IPS DF 6.9 (cell line): ENCODE measurements around the gene CSHL1.

ENCODE experiments used
- DNase-seq: peaks from one replicate; pipeline ENCODE4 v3.0.0-alpha.2; 2013; ENCODE audit warnings: low read depth, low spot score
- H3K27ac ChIP-seq: one replicate; pipeline ENCODE4 v1.5.1; 2013; ENCODE audit warnings: low read length, control low read depth
- H3K27me3 ChIP-seq: 2 replicates; pipeline ENCODE4 v1.6.1; 2013; ENCODE audit warnings: mild to moderate bottlenecking, low read length; ENCODE audit not compliant: control insufficient read depth, insufficient read depth
- H3K36me3 ChIP-seq: 2 replicates; pipeline ENCODE4 v1.6.1; 2013; ENCODE audit warnings: low read length; ENCODE audit not compliant: control insufficient read depth, insufficient read depth
- H3K4me1 ChIP-seq: 2 replicates; pipeline ENCODE4 v1.6.1; 2013; ENCODE audit warnings: low read length; ENCODE audit not compliant: control insufficient read depth, insufficient read depth
- H3K4me3 ChIP-seq: 2 replicates; pipeline ENCODE4 v1.5.1; 2013; ENCODE audit warnings: mild to moderate bottlenecking, low read length
- H3K9me3 ChIP-seq: 2 replicates; pipeline ENCODE4 v1.6.1; 2013; ENCODE audit warnings: low read length, inconsistent platforms; ENCODE audit not compliant: control insufficient read depth, insufficient read depth
- WGBS: extraction: QIAGEN DNeasy Blood & Tissue Kit; methylation state at CpG from one replicate; pipeline ENCODE4 v1.1.7; 2013; ENCODE audit warnings: mixed read lengths, missing lambda C conversion rate; ENCODE audit not compliant: insufficient read length, insufficient coverage; 5-methylcytosine and 5-hydroxymethylcytosine counted together

The CSHL1 gene

DNA sequence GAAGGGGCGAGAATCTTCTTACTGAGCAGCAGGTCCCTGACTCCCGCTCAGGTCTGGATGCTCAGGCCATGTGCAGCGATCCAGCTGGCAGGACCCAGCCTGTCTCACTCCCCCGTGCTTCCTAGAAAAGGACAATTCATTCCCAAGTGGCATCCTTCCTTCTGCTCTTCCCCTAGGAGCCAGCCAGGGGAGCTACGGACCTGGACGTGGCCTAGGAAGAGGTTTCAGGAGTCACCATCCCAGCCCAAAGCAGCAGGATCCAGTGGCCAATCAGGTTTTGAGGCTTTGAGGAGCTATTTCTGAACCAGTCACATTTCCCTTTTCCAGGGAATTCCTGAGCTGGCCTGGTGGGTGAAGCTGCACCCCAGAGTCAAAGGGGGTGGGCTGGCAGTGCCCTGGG lies 28.8 kb upstream of the CSHL1 start:
- no CpG with 5 or more reads among the region's 6 CpGs for WGBS
- Histone ChIP-seq H3K4me1 (no peaks in the 10 kb centered on the region), H3K27me3 (no peaks in the 10 kb centered on the region), H3K36me3 (peaks cover 7% of the 10 kb centered on the region; the same call in 1 of the 2 replicates), H3K9me3 (no peaks in the 10 kb centered on the region), H3K27ac (no peak overlapping the region), H3K4me3 (no peak overlapping the region)
- DNase-seq: no peak

DNA sequence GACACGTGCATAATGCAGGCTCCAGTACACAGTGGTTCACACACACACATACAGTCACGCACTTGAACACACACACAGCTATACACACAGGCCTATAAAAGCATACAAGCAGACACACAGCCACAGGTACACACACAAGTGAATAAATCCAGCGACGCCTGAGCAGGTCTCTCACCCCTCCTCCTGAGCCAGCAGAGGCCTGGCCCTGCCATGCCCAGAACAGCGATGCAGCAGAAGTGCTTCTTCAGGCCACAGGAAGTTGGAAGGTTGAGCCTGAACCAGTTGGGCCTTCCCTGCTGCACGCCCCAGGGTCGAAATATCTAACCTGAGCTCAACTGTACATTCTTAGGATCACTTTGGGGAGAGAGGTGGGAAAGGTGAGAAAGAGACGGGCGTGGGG lies 28.3 kb upstream of the CSHL1 start:
- H3K4me3 ChIP-seq: no peak overlapping the region
- no peak overlapping the region for H3K27ac ChIP-seq
- no peak for DNase-seq
- WGBS: no CpG with 5 or more reads among the region's 9 CpGs
- H3K9me3 ChIP-seq: no peaks in the 10 kb centered on the region
- H3K36me3 ChIP-seq: peaks cover 7% of the 10 kb centered on the region; the same call in 1 of the 2 replicates
- H3K27me3 ChIP-seq: no peaks in the 10 kb centered on the region
- H3K4me1 ChIP-seq: no peaks in the 10 kb centered on the region

DNA sequence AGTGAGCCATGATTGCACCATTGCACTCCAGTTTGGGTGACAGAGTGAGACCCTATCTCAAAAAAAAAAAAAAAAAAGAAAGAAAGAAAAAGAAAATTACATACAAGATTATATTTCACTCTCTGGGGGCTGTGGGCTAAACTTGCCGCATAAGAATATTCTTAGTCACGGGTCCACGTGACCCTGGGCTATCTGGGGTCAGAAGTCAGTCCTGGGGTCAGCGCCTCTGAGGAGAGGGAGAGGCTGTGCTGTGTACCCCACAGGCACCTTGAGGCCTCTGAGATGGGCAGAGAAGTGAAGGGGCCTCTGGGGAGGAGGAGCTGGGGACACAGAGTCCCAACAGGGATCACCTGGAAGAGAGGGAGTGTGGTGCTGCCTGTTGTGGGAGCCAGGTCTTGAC lies 26.9 kb upstream of the CSHL1 start:
- Histone ChIP-seq H3K27me3 (no peaks in the 10 kb centered on the region), H3K4me3 (no peak overlapping the region), H3K4me1 (no peaks in the 10 kb centered on the region), H3K27ac (no peak overlapping the region), H3K9me3 (no peaks in the 10 kb centered on the region), H3K36me3 (peaks cover 7% of the 10 kb centered on the region; the same call in 1 of the 2 replicates)
- no peak for DNase-seq
- no CpG with 5 or more reads among the region's 4 CpGs for WGBS

DNA sequence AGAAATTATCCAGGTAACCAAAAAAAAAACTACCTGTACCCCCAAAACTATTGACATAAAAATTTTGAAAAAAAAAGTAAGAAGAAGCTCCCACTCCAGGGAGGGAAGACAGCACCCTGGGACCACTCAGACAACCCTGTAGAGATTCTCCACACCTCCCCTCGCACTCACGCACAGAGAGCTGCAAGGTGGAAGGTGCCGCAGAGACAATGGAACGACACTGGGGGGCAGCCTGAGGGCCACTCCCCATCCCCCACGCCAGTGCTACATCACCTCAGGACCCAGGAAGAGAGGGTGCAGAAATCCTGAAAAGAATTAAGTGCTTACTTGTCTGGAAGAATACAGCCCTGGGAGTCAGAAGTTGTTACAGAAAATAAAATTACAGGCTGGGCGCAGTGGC lies 26.3 kb upstream of the CSHL1 start:
- Histone ChIP-seq H3K4me1 (no peaks in the 10 kb centered on the region), H3K27me3 (no peaks in the 10 kb centered on the region), H3K4me3 (no peak overlapping the region), H3K9me3 (no peaks in the 10 kb centered on the region), H3K36me3 (peaks cover under 1% of the 10 kb centered on the region; the same call in 1 of the 2 replicates), H3K27ac (no peak overlapping the region)
- WGBS: no CpG with 5 or more reads among the region's 6 CpGs
- DNase-seq: no peak

DNA sequence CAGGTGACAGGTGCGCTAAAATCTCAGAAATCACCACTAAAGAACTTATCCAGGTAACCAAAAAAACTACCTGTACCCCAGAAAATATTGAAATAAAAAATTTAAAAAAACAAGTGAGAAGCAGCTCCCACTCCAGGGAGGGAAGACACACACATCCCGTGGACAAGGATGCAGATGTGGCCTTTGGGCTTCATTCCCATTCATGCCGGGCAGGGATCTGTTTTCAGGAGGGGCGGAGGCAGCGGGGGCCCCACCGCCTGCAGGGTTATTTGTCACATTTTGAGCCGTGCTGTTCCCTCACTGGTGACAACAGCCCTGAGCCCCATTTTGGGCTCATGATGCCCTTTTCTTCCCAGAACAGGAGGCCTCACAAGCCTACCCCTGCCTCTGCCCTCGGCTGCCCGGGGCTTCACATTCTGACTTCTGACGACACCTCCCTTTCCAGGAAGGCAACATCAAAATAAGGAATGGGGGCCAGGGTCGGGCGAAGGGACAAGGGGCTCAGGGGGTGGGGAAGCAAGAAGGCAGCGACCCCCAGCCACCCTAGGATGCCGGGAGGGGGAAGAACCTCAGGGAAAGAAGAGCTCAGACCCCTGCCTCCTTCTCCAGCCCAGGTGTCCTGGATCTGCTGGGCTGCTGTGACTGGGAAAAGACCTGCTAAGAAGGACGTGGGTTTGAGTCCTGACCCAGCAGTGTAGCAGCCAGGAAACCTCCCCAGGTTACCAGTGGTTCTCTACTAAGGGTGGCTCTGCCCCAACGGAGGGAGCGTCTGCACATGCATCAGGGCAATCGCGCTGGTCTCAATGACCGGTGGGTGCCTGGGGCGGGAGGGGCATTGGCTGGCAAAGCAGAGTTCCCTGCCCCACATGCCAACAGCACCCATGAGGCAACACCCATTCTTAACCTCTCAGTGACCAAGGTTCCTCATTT lies 23.4 kb upstream of the CSHL1 start:
- Histone ChIP-seq H3K4me3 (no peak overlapping the region), H3K36me3 (no peaks in the 10 kb centered on the region), H3K27ac (no peak overlapping the region), H3K27me3 (no peaks in the 10 kb centered on the region), H3K4me1 (peaks cover 6% of the 10 kb centered on the region; the same call in 1 of the 2 replicates), H3K9me3 (no peaks in the 10 kb centered on the region)
- WGBS: no CpG with 5 or more reads among the region's 21 CpGs
- DNase-seq: no peak

DNA sequence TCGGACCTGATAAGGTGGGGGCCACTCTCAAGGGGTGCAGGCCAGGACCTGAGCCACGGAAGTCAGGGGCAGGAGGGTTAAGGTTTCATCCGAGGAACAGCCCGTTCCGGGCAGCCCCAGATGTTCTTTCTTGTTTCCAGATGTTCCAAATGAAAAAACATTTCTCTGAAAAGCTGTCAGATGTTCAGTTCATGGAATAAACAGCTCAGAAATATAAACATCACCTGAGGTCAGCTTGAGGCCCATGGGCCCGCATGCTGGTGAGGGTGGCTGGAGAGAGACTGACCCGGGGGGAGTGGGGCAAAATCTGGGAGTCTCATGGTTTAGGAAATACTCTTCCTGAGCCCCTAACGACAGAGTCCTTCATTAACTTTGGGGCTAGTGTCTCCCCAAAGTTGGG lies 22.5 kb upstream of the CSHL1 start:
- H3K9me3 ChIP-seq: no peaks in the 10 kb centered on the region
- no peak for DNase-seq
- H3K4me3 ChIP-seq: no peak overlapping the region
- no peaks in the 10 kb centered on the region for H3K27me3 ChIP-seq
- no peaks in the 10 kb centered on the region for H3K36me3 ChIP-seq
- no peak overlapping the region for H3K27ac ChIP-seq
- H3K4me1 ChIP-seq: peaks cover 6% of the 10 kb centered on the region; the same call in 1 of the 2 replicates
- no CpG with 5 or more reads among the region's 8 CpGs for WGBS

DNA sequence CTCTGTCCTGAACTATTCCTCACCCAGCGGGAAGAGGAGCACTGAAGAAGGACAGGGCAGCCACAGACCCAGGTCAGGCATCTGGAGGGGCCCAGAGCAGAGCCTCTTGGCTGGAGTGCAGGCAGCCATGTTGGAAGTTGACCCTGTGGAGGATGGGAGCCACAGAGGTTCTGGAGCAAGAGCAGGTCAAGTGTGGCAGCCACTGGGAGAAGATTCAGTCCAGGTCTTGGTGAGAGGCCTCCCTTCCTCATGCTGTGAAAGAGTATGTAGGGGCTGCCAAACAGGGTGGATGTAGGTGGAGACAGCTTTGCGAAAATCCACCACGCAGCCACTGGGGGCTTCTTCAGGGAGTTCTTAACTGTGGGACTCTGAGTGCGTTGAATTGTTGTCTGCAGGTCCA lies 21.7 kb upstream of the CSHL1 start:
- Histone ChIP-seq H3K27ac (no peak overlapping the region), H3K36me3 (no peaks in the 10 kb centered on the region), H3K27me3 (no peaks in the 10 kb centered on the region), H3K9me3 (no peaks in the 10 kb centered on the region), H3K4me3 (no peak overlapping the region), H3K4me1 (peaks cover 6% of the 10 kb centered on the region; the same call in 1 of the 2 replicates)
- no peak for DNase-seq
- no CpG with 5 or more reads among the region's 4 CpGs for WGBS

DNA sequence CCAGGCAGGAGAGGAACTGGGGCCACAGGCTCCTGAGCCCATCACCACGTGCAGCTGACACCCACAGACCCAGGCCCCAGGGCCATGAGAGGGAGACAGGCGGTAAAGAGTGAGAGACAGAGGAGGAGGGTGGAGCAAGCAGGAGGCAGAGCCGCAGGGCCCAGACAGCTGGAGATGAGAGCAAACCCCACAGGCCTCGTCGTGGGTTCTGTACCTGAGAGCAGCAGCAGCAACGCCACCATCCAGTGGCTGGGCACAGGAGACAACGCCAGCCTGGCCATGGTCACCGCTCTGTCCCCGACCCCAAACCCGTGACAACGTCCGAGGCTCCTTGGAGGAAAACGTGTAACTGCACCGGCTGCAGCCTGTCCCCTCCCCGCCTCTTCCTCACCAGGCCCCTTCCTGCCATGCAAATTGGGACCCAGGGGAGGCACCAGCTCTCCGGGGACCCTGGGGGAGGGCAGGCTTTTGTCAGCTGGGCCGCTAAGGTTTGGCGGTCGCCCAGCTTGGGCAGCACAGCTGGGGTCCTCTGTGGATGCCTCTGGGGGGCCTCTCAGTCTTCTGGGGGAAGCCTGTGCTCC lies 21.0 kb upstream of the CSHL1 start, which contains the start of gene CD79B:
Gene CD79B, minus strand, starts transcription at position 351 of the 581 bp plus-strand sequence. Its CDS starts 70 bp downstream, at position 281.
- H3K27me3 ChIP-seq: no peaks in the 10 kb centered on the region
- H3K27ac ChIP-seq: no peak within 1 kb of the TSS
- H3K9me3 ChIP-seq: no peaks in the 10 kb centered on the region
- peaks cover 8% of the 10 kb centered on the region; the same call in 1 of the 2 replicates for H3K4me1 ChIP-seq
- no CpG with 5 or more reads among the region's 19 CpGs for WGBS
- H3K4me3 ChIP-seq: no peak within 1 kb of the TSS
- DNase-seq: no peak
- no peaks in the 10 kb centered on the region for H3K36me3 ChIP-seq

DNA sequence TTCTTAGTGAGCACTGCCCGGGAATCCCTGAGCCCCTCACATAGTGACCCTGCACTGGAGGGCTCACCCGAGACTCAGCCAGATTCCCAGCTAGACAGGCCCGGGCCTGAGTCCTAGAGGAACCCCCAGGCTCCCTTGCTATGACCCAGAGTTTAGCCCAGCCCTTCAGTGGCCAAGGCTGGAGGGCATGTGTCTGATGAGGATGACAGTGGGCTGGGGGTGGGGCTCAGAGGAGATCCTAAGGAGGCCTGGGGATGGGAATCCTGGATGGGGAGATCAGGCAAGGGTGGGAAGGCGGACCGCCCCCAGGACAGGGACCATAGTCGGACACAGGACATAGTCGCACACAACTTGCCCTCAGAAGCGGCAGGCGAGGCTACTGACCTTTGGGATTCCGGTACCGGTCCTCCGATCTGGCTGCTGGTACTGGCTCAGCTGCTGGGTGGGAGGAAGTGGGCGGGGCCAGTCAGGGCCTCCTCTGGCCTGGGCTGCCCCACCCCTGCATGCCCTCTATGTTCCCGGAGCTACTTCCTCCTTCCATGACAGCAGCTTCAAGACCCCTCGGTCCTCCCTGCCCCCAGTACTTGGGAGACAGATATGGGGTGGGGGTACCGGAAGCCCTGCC lies 20.0 kb upstream of the CSHL1 start:
- no peaks in the 10 kb centered on the region for H3K27me3 ChIP-seq
- no peaks in the 10 kb centered on the region for H3K9me3 ChIP-seq
- peaks cover 8% of the 10 kb centered on the region; the same call in 1 of the 2 replicates for H3K4me1 ChIP-seq
- no peak overlapping the region for H3K4me3 ChIP-seq
- WGBS: no CpG with 5 or more reads among the region's 16 CpGs
- H3K36me3 ChIP-seq: no peaks in the 10 kb centered on the region
- no peak overlapping the region for H3K27ac ChIP-seq
- no peak for DNase-seq
